Fibroblast of skin of right biceps (primary cell): ENCODE results near the gene EFNA2.

Source experiments
- DNase-seq: peaks from one replicate; pipeline ENCODE4 v3.0.0-alpha.2; 2013

The EFNA2 gene

DNA sequence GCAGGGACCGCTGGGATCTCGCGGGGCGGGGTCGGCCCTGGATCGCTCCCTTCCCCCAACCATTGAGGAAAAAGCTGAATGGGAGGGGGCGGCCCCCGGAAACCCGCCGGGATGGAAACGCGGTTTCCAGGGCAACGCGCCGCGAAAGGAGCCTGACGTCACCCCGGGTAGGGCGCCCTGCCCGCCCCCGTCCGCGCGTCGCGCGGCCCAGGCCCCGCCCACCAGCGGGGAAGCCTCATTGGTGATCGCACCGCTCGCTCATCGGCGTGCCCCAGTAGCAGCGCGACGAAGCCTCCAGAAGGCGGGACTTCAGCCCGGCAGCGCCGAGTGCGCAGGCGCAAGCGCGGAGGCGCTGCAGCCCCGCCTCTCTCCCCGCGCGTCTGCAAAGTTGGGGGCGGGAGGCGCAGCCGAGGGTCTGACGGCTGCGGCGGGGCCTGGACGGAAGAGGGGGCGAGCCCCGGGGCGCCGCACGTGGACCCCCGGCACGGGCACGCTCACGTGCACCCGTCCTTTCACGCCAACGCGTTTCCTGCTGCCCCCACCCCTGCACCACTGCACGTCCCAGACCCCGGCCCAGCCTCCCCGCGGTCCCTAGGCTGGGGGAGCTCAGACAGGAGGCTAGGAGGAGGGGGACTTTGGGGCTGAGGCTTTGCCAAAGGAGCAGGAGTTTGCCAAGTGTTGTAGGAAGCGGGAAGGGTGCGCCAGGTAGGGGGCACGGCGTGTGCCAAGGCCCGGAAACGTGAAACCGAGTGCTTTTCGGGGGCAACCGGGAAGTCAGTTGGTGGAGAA, 24.7 kb upstream of the EFNA2 start:
- DNase-seq, result peak; percentile 97

DNA sequence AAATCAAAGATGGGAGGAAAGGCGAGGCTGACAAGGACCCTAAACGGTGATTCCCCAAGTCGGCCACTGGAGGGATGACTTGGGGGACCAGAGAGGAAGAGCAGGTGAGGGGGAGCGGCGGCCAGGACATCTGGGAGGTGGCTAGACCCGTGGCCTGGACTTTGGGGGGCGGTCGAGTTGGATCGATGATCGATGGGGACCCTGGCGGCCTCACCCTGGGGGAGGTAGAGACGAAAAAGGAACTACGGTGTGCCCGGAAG, 24.2 kb upstream of the EFNA2 start:
- DNase-seq, result no peak

DNA sequence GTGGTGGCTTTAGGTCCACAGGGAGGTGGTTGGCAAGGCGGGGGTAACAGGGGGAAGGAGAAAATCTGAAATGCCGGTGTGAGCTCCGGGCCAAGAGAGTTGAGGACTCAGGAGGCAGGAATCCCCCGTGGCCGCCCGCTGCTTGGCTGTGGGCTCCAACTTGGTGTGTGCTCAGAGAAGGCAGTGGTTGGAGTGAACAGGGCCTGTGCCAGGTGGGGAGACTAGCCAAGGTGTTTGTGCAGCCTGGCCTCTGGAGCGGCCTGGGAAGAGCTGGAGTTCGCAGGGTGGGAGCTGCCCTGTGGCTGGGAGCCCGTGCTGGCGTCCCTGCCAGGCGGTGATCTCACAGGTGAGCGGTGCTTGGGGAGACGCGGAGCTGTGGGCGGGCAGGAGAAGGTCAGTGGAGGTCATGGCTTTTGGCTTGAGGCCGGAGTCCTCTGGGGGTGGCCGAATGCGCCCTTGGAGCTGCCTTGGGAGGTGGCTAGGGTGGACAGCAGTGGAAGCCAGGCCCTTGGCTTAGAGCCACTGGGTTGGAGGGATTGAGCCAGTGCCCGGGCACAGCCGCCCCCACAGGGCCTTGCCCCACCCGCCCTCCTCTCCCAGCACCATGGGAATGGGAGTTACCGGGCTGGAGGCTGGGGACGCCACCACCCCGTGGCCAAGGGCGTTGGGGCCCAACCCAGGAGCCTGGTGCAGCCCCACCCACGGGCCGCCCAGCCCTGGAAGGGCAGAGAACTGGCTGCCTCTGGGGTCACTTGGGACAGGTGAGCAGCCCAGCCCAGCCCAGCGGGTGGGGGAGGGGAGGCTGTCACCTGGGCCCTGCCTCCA, 23.7 kb upstream of the EFNA2 start:
- peak; percentile 34 for DNase-seq

DNA sequence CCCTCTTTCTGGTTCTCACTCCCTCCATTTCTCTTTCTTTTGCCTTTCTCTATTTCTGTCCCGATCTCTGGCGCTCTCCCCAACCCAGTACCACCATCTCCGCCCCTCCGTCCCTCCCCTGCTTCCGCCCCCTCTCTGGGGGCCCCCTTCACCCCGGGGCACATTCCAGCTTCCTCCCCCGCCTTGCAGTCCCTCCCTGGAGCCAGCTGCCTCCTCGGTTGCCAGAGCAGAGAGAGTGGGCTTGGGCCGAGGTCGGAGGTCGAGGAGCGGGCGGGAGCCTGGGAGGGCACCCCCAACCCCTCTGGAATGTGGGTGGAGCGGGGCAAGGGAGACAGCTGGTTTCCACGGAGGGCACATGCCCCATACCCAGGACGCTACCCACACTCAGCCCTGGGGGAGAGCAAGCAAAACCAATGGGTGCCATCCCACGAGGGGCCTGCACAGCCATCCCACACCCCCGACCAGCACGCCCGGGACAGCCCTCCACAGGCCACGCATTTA, 23.0 kb upstream of the EFNA2 start:
- peak; percentile 44 for DNase-seq

DNA sequence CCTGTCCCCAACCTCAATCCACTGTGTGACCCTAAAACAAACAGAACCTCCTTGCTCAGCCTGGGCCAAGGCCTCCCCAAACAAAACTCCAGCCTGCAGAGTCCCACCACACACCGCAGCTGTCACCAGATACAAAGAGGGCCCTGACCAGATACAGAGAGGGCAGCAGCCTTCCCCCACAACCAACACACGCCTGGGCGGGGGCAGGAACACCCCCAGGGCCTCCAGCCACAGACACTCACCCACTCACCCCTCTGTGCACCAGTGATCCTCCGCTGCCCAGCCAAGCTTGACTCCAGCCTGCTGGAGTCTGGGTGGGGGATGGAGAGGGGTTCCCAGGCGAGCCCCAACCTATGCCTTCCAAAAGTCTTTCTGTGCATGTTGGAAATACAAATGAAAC, 22.5 kb upstream of the EFNA2 start:
- no peak for DNase-seq

DNA sequence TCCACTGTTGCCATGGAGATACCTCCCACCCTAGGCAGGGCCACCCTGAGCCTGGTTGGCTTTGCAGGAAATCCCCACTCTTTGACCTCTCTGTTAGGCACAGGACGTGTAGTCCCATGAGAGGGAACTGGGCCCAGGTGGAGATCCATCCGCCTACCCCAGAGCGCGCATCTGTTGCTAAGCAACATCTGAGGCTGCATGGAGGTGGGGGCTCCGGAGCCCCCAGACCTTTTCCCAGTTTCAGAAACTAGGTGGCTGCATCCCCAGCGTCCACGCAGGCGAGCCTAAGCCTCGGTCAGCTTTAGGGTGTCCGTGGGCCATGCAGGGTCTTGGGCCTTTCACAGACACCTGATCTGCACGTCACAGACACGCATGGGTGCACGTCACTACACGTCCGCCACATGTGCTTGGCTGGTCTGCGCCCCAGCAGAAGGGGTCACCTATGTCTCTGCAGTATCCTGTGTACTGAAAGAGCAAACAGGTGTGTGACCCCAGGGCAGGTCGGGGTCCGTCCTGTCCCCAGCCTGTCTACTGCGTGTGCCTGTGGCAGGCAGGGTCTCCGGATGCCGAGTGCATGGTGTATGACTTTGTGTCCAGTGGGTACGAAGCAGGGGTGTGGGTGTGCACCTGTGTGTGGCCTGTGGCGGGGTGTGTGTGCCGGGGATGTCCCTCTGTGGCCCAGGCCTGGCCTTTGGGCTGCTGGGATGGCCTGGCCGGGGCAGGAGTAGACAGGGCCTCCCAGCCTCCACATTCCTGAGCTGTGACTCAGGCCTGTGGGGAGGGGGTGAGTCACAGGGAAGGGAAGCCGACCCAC, 20.7 kb upstream of the EFNA2 start:
- DNase-seq, result peak; percentile 93

DNA sequence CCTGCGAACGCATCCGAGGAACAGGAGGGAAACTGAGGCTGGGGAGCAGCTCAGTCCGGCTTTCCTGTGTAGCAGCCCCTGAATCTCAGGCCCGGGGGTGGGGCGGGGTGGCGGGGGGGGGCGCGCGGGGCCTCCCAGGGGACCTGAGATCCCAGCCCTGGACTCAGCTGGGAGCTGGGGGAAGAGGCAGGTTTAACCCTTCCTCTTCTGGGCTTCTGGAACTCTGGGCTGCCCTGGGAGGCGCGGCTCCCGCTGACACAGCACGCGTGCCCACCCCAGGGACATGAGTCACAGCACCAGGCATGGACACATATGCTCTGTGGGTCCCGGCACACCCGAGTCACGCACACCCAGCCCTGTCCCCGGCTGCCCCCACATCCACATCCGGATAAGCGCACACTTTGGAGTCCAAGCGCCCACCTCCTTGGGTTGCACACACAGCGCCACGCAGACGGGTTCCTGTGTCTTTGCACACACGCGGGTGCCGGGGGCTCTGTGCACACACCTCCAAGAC, 20.0 kb upstream of the EFNA2 start:
- peak; percentile 90 for DNase-seq

DNA sequence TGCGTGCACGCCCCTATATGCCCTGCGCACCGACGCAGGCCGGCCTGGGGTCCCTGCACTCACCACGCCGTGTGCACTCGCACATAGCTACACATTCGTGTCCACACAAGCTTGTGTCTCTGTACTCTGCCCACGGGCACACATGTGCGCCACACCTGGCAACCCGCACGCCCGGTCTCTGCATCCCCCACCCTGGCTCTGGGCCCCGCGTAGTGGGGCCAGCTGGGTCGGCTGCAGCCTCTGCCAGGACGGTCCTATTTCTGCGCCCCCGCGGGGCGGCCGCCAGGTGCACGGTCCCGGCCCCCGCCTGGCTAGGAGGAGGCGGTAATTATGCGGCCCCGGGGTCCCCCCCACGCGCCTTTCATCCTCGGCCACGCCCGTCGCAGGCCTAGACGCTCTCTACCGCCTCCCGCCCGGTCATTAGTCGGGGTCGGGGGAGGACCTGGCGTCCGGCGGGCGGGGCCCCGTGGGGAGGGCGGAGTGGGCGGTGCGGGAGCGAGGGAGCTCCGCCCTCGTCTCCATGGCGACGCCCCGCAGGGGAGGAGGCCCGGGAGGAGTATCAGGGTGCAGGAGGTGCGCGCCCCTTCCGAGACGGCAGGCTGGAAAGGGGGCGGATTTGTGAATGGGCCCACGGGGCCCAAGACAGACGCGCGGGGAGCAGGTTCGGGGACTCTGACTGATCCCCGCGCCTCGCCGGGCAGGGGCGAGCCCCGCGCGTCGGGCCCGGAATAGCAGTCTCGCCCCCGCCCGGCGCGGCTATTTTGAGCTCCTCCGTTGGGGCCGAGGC, 19.4 kb upstream of the EFNA2 start:
- peak; percentile 88 for DNase-seq

DNA sequence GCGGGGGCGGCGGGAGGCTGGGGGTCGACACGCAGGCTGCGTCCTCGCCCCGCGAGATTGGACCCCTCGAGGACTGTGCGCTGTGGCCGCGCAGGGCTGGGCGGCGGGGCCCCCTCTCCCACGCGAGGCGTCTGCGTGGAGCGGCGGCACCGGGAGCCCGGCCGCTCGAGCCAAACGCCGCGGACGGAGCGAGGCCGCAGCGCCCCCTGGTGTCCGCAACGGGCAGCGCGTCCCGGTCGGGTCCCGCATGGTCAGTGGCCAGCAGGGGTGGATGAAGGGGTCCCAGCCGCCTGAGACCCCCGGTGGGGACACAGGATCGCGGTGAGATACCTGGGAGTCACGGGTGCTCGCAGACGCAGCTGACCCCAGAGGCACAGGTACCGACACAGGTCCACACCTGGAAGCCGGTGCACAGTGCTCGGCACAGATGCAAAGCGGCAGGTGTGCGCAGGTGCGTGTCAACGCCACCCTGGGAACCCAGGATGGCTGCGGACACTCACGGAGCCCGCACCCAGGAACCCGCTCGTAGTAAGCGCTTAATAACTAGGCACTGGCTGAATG, 18.7 kb upstream of the EFNA2 start:
- no peak for DNase-seq

DNA sequence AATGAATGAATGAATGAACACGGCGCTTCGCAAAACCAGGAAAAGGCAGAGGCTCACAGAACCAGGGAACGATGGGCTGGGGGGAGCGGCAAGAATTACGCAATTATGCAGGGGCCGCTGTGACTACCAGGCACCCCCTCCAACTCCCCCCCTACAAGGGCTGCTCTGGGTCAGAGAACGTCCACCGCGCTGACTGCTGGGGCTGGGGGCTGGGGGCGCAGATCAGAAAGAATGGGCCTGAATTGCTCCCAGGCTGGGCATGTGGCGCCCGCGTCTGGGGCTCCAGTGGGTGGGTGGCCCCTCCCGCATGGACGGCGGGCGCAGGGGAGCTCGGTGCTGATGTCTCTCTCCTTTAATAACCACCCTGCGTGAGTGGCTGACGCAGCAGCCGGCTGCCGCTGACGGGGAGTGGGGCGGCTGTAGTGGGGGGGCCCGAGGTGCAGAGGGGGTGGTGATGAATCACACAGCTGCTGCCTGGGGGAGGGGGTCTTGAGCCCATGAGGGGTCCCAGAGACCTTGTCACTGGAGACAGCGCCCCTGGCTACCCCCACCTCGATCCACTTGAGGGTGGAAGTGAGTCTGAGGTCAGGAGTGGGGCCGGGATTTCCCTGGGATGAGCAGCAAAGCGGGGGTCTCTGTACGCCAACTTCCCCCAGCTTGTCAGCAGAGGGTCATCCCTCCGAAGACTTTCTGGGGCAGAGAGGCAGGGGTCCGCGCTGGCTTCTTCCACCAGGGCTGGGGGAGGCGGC, 18.0 kb upstream of the EFNA2 start:
- peak; percentile 64 for DNase-seq

DNA sequence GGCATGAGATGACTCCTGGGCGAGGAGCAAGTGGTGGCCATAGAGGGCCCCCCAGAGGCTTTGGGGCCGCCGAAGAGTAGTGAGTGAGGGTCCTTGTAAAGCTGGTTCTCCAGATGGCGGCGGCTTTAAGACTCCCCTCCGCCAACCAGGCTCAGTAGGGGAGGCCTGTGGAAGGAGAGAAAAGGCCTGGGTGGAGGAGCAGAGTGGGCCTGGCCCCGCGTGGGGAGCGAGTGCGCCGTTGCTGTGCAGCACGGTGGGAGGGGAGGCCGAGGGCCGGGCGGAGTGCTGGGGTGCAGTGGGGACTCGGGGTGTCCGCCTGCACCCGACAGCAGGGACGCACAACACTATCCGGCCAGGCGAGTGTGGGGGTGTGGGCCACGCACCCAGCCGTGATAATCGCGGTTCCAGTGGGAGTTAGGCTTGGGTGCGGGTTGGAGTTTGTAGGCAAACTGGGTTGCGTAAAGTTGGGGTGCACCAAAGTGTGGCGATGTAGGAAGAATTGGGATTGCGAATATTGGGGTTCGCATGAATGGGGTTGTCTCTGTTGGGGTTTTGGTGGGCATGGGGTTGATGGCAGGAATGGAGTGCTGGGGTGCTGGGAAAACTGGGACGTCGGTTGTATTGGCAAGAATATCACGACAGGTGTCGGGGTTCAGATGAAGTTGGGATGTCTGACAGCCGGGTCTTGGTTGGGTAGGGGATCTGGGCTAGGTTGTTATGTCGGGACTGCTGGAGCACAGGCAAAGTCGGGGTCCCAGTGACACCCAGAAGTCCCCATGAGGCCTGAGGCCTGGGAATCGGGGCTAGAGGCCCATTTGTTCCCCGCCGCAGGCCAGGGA, 17.2 kb upstream of the EFNA2 start:
- no peak for DNase-seq

DNA sequence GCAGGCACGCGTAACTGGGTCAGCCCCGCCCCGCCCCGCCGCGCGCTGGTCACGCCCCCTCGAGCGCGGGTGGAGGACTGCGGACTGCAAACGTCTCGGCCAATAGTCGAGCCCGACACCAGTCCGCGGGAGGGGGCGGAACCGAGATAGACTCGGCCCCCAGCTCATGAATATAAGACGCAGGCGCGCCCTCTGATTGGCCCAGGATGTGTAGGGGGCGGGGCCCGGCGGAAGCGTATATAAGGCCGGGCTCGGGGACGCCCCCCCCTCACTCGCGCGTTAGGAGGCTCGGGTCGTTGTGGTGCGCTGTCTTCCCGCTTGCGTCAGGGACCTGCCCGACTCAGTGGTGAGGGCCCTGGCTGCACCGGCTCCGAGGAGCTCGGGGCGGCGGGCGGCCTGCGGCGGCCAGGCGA, 16.6 kb upstream of the EFNA2 start, which contains the start of gene CIRBP:
Gene CIRBP, plus strand, starts transcription at position 268 of the 413 bp plus-strand sequence. CDS start 1,602 bp downstream, outside the sequence.
- peak; percentile 99 for DNase-seq

DNA sequence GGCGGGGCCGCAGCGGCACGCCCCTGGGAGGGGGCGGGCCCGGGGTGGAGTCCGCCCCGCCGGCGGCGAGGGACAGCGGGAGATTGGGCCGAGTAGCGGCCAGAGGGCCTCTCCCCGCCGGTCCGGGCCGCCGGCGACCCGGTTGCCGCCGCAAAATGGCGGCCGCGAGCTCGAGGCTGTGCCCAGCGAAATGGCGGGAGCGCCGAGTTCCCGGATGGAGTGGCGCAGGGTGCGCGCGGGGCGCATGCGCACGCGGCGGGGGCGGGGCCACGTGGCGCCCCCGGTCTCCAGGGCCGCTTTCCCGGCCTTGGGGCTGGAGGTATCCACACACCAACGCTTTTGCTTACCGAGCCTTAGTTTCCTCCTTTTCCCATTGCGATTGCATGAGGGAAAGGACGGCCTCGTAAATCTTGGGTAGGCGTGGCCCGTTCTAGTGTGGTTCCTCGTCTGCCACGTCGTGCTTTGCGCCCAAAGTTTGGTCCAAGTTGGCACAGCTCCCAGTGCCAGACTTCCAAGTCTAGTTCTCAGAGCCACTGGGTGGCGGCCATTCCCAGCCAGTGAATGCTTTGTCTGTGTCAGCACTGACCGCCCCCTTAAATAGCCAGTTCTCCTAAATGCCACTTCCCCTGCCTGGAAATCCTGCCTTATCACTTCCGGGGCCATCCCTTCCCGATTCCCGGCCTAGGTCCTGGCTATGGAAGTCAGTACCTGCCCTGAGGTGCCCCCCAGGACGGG, 16.0 kb upstream of the EFNA2 start:
- DNase-seq, result peak; percentile 88

DNA sequence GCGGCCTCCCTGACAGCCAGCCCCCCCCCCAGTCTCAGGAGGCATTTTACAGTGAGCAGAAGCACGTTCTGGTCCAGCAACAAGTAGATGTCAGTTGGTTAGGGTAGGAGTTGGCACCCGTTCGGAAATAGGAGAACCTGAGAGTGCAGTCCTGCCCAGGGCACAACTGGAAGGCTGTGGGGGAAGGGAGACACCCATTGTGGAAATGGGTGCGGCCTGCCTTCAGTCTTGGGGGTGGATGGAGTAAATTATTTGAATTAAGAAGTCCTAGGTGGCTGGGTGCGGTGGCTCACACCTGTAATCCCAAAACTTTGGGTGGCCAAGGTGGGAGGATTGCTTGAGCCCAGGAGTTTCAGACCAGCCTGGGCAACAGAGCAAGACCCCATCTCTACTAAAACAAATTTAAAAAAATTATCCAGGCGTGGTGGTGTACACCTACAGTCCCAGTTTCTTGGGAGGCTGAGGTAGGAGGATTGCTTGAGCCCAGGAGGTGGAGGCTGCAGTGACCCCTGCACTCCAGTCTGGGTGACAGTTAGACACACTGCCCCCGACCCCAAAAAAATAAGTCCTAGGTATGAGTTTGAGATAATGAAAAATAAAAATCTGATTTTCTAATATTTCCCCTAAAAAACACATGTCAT, 15.3 kb upstream of the EFNA2 start:
- peak; percentile 34 for DNase-seq

DNA sequence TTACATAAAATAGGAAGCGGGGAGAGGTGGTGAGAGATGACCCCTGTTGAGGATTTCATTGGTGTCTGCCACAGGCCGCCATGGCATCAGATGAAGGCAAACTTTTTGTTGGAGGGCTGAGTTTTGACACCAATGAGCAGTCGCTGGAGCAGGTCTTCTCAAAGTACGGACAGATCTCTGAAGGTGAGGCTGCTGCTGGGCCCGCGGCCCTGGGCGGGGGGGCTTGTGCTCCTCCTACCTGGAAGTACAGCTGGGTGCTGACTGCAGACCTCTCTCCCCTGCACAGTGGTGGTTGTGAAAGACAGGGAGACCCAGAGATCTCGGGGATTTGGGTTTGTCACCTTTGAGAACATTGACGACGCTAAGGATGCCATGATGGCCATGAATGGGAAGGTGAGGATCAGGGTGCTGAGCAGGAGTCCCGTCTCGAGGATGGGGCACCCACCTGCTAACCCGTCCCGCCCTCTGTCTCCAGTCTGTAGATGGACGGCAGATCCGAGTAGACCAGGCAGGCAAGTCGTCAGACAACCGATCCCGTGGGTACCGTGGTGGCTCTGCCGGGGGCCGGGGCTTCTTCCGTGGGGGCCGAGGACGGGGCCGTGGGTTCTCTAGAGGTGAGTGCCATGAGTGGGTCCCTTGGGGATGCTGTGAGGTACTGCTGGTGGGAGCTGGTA, 14.7 kb upstream of the EFNA2 start:
- no peak for DNase-seq

DNA sequence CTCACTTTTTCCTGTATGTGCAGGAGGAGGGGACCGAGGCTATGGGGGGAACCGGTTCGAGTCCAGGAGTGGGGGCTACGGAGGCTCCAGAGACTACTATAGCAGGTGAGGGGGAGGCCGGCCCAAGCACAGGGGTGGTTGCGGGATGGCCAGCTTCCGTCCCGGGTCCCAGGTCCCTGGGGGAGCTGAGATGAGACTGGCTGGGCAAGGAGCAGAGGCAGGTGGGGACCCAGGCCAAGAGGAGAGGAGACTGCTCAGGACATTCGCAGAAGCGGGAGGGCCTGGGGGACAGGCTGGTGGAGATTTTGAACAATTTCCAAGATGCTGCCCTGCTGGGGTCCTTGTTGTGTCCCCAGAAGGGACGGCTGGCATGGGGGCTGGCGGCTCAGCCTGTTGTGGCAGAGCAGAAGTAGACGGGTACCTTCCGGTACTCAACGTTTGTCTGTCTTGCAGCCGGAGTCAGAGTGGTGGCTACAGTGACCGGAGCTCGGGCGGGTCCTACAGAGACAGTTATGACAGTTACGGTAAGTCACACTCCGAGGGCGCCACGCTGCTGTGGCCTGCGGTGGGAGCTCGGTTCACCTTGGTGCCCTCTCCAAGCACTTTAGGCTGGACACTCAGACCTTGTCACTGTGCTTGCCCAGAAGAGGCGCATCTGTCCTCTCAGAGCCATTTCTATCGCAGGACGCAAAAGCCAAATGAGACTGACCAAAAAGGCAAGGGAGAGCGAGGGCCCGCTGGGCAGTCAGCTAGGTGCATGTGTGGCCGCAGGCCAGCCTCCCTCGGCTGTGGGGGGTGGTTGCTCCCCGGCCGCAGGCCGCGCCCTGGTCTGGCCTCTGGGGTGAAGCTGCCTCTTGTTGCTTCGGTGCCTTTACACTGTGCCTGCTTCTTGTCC, 13.9 kb upstream of the EFNA2 start:
- DNase-seq, result no peak
